WI38 (cell line): ENCODE results near the gene GAL.

ENCODE experiments used
- H3K4me3 ChIP-seq: 2 replicates; pipeline ENCODE4 v1.5.1; 2011; ENCODE audit warnings: low read depth, mild to moderate bottlenecking, control low read depth, low read length
- TF ChIP-seq, protein P1 (sequence below): IDR thresholded peaks from 2 replicates; pipeline ENCODE4 v1.5.1; 2012; ENCODE audit warnings: low read depth, mild to moderate bottlenecking, control low read depth, low read length

GAL gene

DNA sequence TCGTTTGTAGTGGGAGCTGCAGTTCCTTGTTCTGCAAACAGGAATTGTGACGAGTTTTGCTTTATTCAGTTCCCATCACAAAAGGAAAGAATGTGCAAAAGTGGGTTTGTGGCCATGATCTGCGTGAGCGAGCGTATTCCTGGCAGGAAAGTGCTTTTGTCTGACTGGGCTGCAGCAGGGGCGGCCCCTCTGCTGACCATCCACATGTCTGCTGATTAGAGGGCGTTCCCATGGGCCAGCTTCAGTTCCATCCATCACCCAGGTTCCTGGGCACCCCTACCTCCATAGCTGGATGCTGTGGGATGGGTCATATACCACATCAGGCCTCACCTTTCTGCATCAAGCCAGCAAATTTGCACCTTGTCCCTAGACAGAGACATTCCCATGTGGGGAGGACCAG is 28.9 kb upstream of the GAL start:
- TF ChIP-seq, protein P1, sequence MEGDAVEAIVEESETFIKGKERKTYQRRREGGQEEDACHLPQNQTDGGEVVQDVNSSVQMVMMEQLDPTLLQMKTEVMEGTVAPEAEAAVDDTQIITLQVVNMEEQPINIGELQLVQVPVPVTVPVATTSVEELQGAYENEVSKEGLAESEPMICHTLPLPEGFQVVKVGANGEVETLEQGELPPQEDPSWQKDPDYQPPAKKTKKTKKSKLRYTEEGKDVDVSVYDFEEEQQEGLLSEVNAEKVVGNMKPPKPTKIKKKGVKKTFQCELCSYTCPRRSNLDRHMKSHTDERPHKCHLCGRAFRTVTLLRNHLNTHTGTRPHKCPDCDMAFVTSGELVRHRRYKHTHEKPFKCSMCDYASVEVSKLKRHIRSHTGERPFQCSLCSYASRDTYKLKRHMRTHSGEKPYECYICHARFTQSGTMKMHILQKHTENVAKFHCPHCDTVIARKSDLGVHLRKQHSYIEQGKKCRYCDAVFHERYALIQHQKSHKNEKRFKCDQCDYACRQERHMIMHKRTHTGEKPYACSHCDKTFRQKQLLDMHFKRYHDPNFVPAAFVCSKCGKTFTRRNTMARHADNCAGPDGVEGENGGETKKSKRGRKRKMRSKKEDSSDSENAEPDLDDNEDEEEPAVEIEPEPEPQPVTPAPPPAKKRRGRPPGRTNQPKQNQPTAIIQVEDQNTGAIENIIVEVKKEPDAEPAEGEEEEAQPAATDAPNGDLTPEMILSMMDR = no peak
- no peak overlapping the region for H3K4me3 ChIP-seq

GRCh38 chr11:68655806-68656205 is 28.5 kb upstream of the GAL start:
- H3K4me3 ChIP-seq = no peak overlapping the region
- TF ChIP-seq, protein P1 = no peak

- no peak overlapping the region for H3K4me3 ChIP-seq
- TF ChIP-seq, protein P1 = no peak
These were observed 27.1 kb upstream of the GAL start for GRCh38 chr11:68657021-68657780.

GRCh38 chr11:68658097-68658496 is 26.2 kb upstream of the GAL start:
- no peak overlapping the region for H3K4me3 ChIP-seq
- TF ChIP-seq, protein P1 = no peak

GRCh38 chr11:68658661-68659060 is 25.7 kb upstream of the GAL start:
- no peak overlapping the region for H3K4me3 ChIP-seq
- TF ChIP-seq, protein P1 = no peak

GRCh38 chr11:68659158-68659921 is 25.0 kb upstream of the GAL start:
- no peak overlapping the region for H3K4me3 ChIP-seq
- TF ChIP-seq, protein P1 = no peak

DNA sequence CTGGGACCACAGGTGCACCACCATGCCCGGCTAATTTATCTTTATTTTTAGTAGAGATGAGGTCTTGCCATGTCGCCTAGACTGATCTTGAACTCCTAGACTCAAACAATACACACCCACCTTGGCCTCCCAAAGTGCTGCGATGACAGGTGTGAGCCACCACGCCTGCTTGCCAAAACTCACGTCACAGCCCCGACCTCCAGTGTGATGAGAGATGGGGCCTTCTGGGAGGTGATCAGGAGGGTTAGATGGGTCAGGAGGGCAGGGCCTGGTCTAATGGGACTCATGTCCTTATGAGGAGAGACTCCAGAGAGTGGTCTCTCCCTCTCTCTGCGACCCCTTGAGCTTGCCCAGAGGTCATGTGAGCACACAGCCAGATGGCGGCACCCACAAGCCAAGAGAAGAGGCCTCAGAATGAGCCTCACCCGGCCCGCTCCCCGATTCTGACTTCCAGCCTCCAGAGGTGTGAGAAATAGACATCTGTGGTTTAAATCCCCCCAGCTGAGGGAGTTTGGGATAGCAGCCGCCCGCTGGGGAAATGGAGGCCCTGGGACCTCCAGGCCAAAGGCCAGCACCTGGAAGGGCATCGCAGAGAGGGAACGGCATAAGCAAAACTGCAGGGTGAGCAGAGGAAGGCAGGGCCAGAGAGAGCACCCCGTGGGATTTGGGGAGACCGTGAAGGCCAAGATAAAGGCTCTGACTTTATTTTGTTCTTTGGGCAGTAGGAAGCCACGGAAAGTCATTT is 24.1 kb upstream of the GAL start:
- TF ChIP-seq, protein P1 = no peak

More for the DNA sequence above, 24.1 kb upstream of the GAL start:
- no peak overlapping the region for H3K4me3 ChIP-seq
